Uterus (tissue), 4 donors: ENCODE data around the gene MACROH2A2. TPM values are rescaled to one million over a fixed set of nuclear protein-coding genes. Genes with fewer than 3 reads are reported as not detected.
"Not testable (repeated sequence)": the region's sequence is repeated elsewhere in the genome, so short reads cannot be mapped to it uniquely, and the experiment has no call there.

Experiments used
- DNase-seq, 2 donors: peaks; one replicate each; pipeline ENCODE4 v3.0.0-alpha.2; 2019 to 2020
- H3K27ac ChIP-seq, 2 donors: fragments of 200-600 bp; sonication (generic); 1 replicate in 1 of 2; 2 replicates in 1 of 2; pipeline ENCODE4 v1.5.1; 2016 to 2018
- H3K27me3 ChIP-seq, 2 donors: fragments of 200-600 bp; sonication (generic); one replicate each; pipeline ENCODE4 v1.5.1; 2018 to 2019; ENCODE audit warnings: control low read depth in 1 of 2
- H3K36me3 ChIP-seq, 2 donors: fragments of 200-600 bp; sonication (generic); one replicate each; pipeline ENCODE4 v1.5.1; 2019; ENCODE audit warnings: control low read depth in 1 of 2
- H3K4me1 ChIP-seq, 2 donors: fragments of 200-600 bp; sonication (generic); one replicate each; pipeline ENCODE4 v1.5.1; 2018 to 2019; ENCODE audit warnings: control low read depth in 1 of 2
- H3K4me3 ChIP-seq, 2 donors: fragments of 200-600 bp; sonication (generic); 1 replicate in 1 of 2; 2 replicates in 1 of 2; pipeline ENCODE4 v1.5.1; 2018 to 2019; ENCODE audit warnings: mild to moderate bottlenecking in 1 of 2
- H3K9me3 ChIP-seq, 2 donors: fragments of 200-600 bp; sonication (generic); one replicate each; pipeline ENCODE4 v1.5.1; 2019; ENCODE audit warnings: control low read depth in 1 of 2
- POLR2A ChIP-seq, 2 donors: fragments of 450-650 bp; IDR thresholded peaks; one replicate each; pipeline ENCODE4 v1.6.1; 2016; ENCODE audit warnings: antibody characterized with exemption in 2 of 2, mild to moderate bottlenecking in 1 of 2, moderate library complexity in 1 of 2
- intact Hi-C: fragments of 100-400 bp; cut with DNase I; formaldehyde crosslinking; loops from one replicate; pipeline ENCODE4 v1.15.1; 2023; ENCODE audit warnings: low total_unique reads
- total RNA-seq, 4 donors: library from RNA; depleted of rRNA in 3 of 4; stranded (reverse); fragments of >200 nt in 3 of 4; gene quantifications; one replicate each; pipeline versions ENCODE4 v1.1.0 to v1.2.4, GENCODE V29; 2014 to 2023
- TF ChIP-seq, protein P1 (sequence below), 4 experiments: fragments of 200-600 bp in 2 of 4; fragments of 450-650 bp in 2 of 4; sonication (generic) in 2 of 4; IDR thresholded peaks; one replicate each; pipeline ENCODE4 v1.5.1; 2016 to 2019; ENCODE audit warnings: antibody characterized with exemption in 4 of 4, mild to moderate bottlenecking in 2 of 4, moderate library complexity in 1 of 4
- donor health status: DM: yes; HTN: yes; CAD: no.

Gene MACROH2A2
- total RNA-seq, 4 donors from 2014 or later = 1.8 to 35.0 (median 9.4) TPM

DNA sequence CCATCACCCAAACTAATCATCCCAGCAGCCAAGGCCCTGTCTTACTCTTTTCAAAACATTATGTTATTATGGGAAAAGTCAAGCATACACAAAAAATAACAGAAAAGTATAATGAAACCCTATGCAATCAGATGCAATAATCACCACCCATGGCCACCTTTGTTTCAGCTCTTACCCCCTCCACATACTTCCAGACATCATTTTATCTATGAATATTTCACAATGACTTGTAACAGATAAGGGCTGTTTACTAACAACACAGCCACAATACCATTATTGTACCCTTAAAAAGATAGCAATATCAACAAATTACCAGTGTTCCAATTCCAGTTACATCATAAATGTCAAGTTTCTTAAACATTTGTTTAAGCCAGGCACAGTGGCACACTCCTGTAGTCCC lies 44.8 kb downstream of the MACROH2A2 start:
- Histone ChIP-seq H3K4me3 (no peak overlapping the region), H3K9me3 (no peaks in the 10 kb centered on the region), H3K27me3 (no peaks in the 10 kb centered on the region), H3K4me1 (no peaks in the 10 kb centered on the region), H3K36me3 (no peaks in the 10 kb centered on the region), H3K27ac (no peak overlapping the region)
- no peak for DNase-seq
- intact Hi-C loops = no loop called here
- TF ChIP-seq POLR2A (IDR thresholded peaks at IDR 0.05) = no peak
- TF ChIP-seq, protein P1, sequence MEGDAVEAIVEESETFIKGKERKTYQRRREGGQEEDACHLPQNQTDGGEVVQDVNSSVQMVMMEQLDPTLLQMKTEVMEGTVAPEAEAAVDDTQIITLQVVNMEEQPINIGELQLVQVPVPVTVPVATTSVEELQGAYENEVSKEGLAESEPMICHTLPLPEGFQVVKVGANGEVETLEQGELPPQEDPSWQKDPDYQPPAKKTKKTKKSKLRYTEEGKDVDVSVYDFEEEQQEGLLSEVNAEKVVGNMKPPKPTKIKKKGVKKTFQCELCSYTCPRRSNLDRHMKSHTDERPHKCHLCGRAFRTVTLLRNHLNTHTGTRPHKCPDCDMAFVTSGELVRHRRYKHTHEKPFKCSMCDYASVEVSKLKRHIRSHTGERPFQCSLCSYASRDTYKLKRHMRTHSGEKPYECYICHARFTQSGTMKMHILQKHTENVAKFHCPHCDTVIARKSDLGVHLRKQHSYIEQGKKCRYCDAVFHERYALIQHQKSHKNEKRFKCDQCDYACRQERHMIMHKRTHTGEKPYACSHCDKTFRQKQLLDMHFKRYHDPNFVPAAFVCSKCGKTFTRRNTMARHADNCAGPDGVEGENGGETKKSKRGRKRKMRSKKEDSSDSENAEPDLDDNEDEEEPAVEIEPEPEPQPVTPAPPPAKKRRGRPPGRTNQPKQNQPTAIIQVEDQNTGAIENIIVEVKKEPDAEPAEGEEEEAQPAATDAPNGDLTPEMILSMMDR (IDR thresholded peaks at IDR 0.05) = no peak

DNA sequence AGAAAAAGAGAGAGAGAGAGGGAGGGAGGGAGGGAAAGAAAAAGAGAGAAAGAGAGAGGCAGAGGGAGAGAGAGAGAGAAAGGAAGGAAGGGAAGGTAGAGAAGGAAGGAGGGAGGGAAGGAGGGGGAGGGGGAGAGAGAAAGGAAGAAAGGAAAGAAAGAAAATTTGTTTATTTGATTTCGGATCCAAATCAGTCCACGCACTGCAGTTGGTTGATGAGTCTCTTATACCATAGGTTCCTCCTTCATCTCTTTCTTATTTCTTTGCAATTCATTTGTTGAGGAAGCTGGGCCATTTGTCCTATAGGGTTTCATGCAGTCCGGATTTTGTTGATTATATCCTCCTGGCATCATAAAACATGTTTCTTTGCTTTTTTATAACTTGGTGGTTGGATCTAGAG lies 45.6 kb downstream of the MACROH2A2 start:
- Histone ChIP-seq H3K4me3 (no peak overlapping the region), H3K36me3 (no peaks in the 10 kb centered on the region), H3K4me1 (no peaks in the 10 kb centered on the region), H3K27ac (no peak overlapping the region), H3K27me3 (no peaks in the 10 kb centered on the region), H3K9me3 (no peaks in the 10 kb centered on the region)
- intact Hi-C loops = no loop called here
- TF ChIP-seq, protein P1 (IDR thresholded peaks at IDR 0.05) = no peak
- TF ChIP-seq POLR2A (IDR thresholded peaks at IDR 0.05) = no peak
- DNase-seq = no peak

DNA sequence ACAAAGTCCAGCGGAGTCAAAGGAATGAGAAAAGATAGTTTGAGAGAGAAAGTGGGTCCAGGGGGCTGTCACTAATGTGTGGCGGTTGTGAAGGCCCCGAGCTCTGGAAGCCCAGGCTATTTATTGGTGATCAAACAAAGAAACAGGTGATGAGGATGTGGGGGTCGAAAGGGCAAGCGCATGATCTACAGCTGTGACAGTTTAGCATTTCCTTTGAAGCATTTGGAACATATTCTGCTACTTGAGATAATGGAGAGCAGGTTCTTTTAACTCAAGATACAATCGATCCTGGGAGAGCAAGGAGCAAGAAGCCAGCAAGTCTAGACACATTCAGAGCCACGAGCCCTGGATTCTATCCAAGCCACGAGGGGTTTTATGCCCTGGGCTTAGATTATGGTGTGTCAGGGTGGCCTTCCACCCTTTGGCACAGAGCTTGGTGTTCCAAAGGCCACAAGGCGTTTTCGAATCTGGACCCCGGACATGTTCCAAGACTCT lies 48.5 kb downstream of the MACROH2A2 start:
- H3K27me3 ChIP-seq, DNase-seq, H3K4me3 ChIP-seq, H3K4me1 ChIP-seq, H3K9me3 ChIP-seq, H3K27ac ChIP-seq, intact Hi-C loops, H3K36me3 ChIP-seq: not testable (repeated sequence)

DNA sequence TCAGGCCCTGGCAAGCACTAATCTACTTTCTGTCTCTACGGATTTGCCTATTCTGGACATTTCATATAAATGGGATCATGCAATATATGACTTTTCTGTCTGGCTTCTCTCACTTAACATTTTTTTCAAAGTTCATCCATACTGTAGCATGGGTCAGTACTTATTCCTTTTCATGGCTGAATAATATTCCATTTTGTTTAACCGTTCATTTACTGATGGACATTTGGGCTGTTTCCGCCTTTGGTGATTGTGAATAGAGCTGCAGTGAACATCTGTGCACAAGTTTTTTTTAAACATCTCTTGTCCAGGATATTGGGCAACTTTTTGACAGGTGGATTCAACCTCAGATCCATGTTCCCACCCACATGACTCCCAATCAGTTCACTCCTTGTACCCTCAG lies 49.0 kb downstream of the MACROH2A2 start:
- DNase-seq = no peak
- Histone ChIP-seq H3K9me3 (no peaks in the 10 kb centered on the region), H3K4me1 (no peaks in the 10 kb centered on the region), H3K36me3 (no peaks in the 10 kb centered on the region), H3K27ac (no peak overlapping the region), H3K27me3 (no peaks in the 10 kb centered on the region), H3K4me3 (no peak overlapping the region)
- intact Hi-C loops = no loop called here
- TF ChIP-seq, protein P1 (IDR thresholded peaks at IDR 0.05) = no peak
- TF ChIP-seq POLR2A (IDR thresholded peaks at IDR 0.05) = no peak

DNA sequence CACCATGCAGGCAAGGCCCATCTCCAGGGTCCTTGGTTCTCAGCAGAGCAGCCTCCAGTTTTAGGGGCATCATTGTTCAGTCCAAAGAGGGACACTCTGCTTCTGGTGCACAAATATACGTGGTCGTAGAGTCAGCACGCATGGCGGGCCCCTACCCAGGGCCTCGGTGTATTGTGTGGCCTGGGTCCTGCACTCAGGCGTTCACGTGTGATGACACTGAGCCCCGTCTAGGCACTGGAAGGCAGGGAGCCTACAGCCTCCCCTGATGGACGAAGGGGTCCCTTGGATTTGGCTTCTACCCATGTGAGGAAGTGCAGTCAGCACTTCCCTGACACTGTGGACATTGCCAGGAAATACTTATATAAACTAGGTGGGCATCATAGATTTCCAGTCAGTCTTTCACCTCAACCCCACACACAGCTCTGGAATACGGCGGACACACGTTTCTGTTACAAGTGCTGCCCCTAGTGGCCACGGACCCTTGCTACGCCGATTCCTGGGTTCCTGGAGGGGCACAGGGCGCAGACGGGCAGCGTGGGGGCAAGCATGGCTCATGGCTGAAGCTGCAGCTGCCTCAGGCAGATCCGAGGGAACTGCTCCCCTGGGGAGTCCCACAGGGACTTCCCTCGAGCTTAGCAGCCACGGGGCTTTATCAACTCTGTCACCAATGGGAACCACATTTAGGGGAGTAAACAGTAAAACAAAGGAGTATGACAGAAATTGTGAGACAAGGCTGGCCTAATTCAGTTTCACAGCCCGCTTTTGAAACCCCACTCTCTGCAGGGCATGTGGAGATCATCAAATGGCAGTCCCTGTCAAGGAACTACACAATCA lies 54.5 kb downstream of the MACROH2A2 start:
- H3K36me3 ChIP-seq = no peaks in the 10 kb centered on the region
- H3K4me1 ChIP-seq = no peaks in the 10 kb centered on the region
- intact Hi-C loops = no loop called here
- H3K9me3 ChIP-seq = no peaks in the 10 kb centered on the region
- TF ChIP-seq POLR2A (IDR thresholded peaks at IDR 0.05) = no peak
- TF ChIP-seq, protein P1 (IDR thresholded peaks at IDR 0.05) = peak in 1 of 4 experiments; percentile 30
- no peaks in the 10 kb centered on the region for H3K27me3 ChIP-seq
- H3K4me3 ChIP-seq = no peak overlapping the region
- DNase-seq = no peak
- H3K27ac ChIP-seq = no peak overlapping the region
